Measurements from ENCODE around the gene COASY. TPM values are rescaled to one million over a fixed set of nuclear protein-coding genes. Genes with fewer than 3 reads are reported as not detected.

The COASY gene
- total RNA-seq, 1 donor: 13.4 TPM

DNA sequence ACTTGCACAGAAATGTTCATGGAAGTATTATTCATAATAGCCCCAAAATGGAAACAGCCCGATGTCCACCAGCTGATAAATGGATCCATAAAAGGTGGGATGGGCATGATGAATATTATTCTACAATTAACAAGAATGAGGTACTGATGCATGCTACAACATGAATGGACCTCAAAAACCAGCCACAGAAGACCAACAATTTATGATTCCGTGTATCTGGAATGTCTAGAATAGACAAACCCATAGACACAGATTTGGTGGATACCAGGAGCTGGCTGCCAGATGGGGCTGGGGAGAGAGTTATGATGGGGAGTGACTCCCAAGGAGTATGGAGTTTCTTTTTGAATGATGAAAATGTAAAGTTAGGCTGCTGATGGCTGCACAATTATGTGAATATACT, 36.7 kb upstream of the COASY start:
- H3K9me3 ChIP-seq (ENCODE audit: low read depth, low read length): no peaks in the 10 kb centered on the region
- no peaks in the 10 kb centered on the region for H3K27me3 ChIP-seq (ENCODE audit: insufficient read depth, low read length)
- H3K4me3 ChIP-seq (ENCODE audit: insufficient read depth, low read length): no peak overlapping the region
- H3K27ac ChIP-seq (ENCODE audit: low read depth, low read length): peak overlapping the region; percentile 57
- H3K79me2 ChIP-seq (ENCODE audit: insufficient read depth, low read length): no peaks in the 10 kb centered on the region
- no peaks in the 10 kb centered on the region for H4K20me1 ChIP-seq (ENCODE audit: insufficient read depth, low read length)
- no peak overlapping the region for H2AFZ ChIP-seq (ENCODE audit: low read length)
- peak overlapping the region; percentile 28 for H3K4me2 ChIP-seq (ENCODE audit: insufficient read depth, low read length)
- peak; percentile 95 for DNase-seq (ENCODE audit: insufficient read length, low spot score, missing footprints)
- no peak for TF ChIP-seq CTCF (IDR thresholded peaks at IDR 0.05; ENCODE audit: extremely low read depth, low read depth, low read length)
- H3K36me3 ChIP-seq (ENCODE audit: insufficient read depth, low read length): no peaks in the 10 kb centered on the region
- peaks cover 56% of the 10 kb centered on the region for H3K4me1 ChIP-seq (ENCODE audit: insufficient read depth, low read length)

DNA sequence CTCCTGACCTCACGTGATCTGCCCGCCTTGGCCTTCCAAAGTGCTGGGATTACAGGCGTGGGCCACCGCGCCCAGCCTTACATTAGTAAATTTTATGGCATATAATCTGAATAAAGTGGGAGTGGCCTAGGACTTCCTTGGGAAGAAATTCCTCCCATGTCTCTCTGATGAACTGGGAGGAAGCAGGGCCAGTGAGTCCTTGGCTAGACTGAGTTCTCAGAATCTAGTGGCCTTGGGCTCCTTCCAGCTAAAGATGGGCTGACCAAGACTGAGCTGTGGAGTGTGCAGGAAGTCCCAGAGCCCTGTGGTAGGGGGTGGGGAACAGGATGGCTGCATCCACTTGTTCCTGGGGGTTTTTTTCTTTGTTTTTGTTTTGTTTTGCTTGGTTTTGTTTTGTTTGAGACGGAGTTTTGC, 35.9 kb upstream of the COASY start:
- H3K4me2 ChIP-seq (ENCODE audit: insufficient read depth, low read length): peak overlapping the region; percentile 11
- H3K36me3 ChIP-seq (ENCODE audit: insufficient read depth, low read length): no peaks in the 10 kb centered on the region
- no peaks in the 10 kb centered on the region for H4K20me1 ChIP-seq (ENCODE audit: insufficient read depth, low read length)
- H3K27ac ChIP-seq (ENCODE audit: low read depth, low read length): peak overlapping the region; percentile 57
- H3K4me3 ChIP-seq (ENCODE audit: insufficient read depth, low read length): no peak overlapping the region
- H3K27me3 ChIP-seq (ENCODE audit: insufficient read depth, low read length): no peaks in the 10 kb centered on the region
- no peak for TF ChIP-seq CTCF (IDR thresholded peaks at IDR 0.05; ENCODE audit: extremely low read depth, low read depth, low read length)
- H3K9me3 ChIP-seq (ENCODE audit: low read depth, low read length): no peaks in the 10 kb centered on the region
- peaks cover 48% of the 10 kb centered on the region for H3K4me1 ChIP-seq (ENCODE audit: insufficient read depth, low read length)
- H3K79me2 ChIP-seq (ENCODE audit: insufficient read depth, low read length): no peaks in the 10 kb centered on the region
- DNase-seq (ENCODE audit: insufficient read length, low spot score, missing footprints): peak; percentile 84
- no peak overlapping the region for H2AFZ ChIP-seq (ENCODE audit: low read length)

- DNase-seq (ENCODE audit: insufficient read length, low spot score, missing footprints): no peak
- Histone ChIP-seq H3K79me2 (ENCODE audit: insufficient read depth, low read length) (no peaks in the 10 kb centered on the region), H3K27me3 (ENCODE audit: insufficient read depth, low read length) (no peaks in the 10 kb centered on the region), H2AFZ (ENCODE audit: low read length) (no peak overlapping the region), H3K4me3 (ENCODE audit: insufficient read depth, low read length) (no peak overlapping the region), H3K27ac (ENCODE audit: low read depth, low read length) (no peak overlapping the region), H3K4me1 (ENCODE audit: insufficient read depth, low read length) (peaks cover 35% of the 10 kb centered on the region), H4K20me1 (ENCODE audit: insufficient read depth, low read length) (no peaks in the 10 kb centered on the region), H3K4me2 (ENCODE audit: insufficient read depth, low read length) (no peak overlapping the region), H3K36me3 (ENCODE audit: insufficient read depth, low read length) (no peaks in the 10 kb centered on the region), H3K9me3 (ENCODE audit: low read depth, low read length) (no peaks in the 10 kb centered on the region)
- no peak for TF ChIP-seq CTCF (IDR thresholded peaks at IDR 0.05; ENCODE audit: extremely low read depth, low read depth, low read length)
Observed at GRCh38 chr17:42527932-42528331, 34.0 kb upstream of the COASY start.

DNA sequence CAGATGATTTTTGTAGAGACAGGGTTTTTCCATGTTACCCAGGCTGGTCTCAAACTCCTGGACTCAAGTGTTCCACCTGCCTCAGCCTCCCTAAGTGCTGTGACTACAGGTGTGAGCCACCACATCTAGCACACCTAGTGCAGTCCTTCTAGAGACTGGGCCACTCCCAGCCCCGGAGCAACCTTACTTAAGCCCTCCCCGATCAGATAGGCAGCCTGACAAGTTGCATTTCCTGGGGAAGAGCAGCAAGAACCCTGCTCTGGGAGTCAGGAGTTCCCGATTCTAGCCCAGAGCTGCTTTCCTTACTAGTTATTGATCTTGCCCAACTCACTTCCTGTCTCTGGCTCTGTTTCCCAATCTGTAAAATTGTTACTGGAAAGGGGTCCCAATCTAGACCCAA, 32.9 kb upstream of the COASY start:
- no peaks in the 10 kb centered on the region for H3K27me3 ChIP-seq (ENCODE audit: insufficient read depth, low read length)
- no peak for TF ChIP-seq CTCF (IDR thresholded peaks at IDR 0.05; ENCODE audit: extremely low read depth, low read depth, low read length)
- H3K27ac ChIP-seq (ENCODE audit: low read depth, low read length): no peak overlapping the region
- H3K79me2 ChIP-seq (ENCODE audit: insufficient read depth, low read length): no peaks in the 10 kb centered on the region
- H2AFZ ChIP-seq (ENCODE audit: low read length): no peak overlapping the region
- no peaks in the 10 kb centered on the region for H3K36me3 ChIP-seq (ENCODE audit: insufficient read depth, low read length)
- no peak overlapping the region for H3K4me2 ChIP-seq (ENCODE audit: insufficient read depth, low read length)
- H4K20me1 ChIP-seq (ENCODE audit: insufficient read depth, low read length): no peaks in the 10 kb centered on the region
- H3K4me3 ChIP-seq (ENCODE audit: insufficient read depth, low read length): no peak overlapping the region
- H3K9me3 ChIP-seq (ENCODE audit: low read depth, low read length): no peaks in the 10 kb centered on the region
- H3K4me1 ChIP-seq (ENCODE audit: insufficient read depth, low read length): peaks cover 29% of the 10 kb centered on the region
- DNase-seq (ENCODE audit: insufficient read length, low spot score, missing footprints): no peak

All from osteoblast (primary cell).